GM23338 (cell line): Measurements from ENCODE around the gene ELAPOR1. TPM values are rescaled to one million over a fixed set of nuclear protein-coding genes. Genes with fewer than 3 reads are reported as not detected.

Experiments used
- ATAC-seq: fragments of 200-7000 bp; cut with Tn5 transposase; 3 replicates; pipeline ENCODE4 v1.9.1; 2020
- DNase-seq: peaks from one replicate; pipeline ENCODE4 v3.0.0-alpha.2; 2015; ENCODE audit warnings: low spot score
- H2AFZ ChIP-seq: fragments of 200-600 bp; sonication (generic); 2 replicates; pipeline ENCODE4 v1.8.0; 2016; ENCODE audit warnings: antibody characterized with exemption, mild to moderate bottlenecking, moderate library complexity
- H3F3A ChIP-seq: fragments of 200-600 bp; sonication (generic); replicated peaks from 2 replicates; pipeline ENCODE4 v1.8.0; 2017; ENCODE audit warnings: antibody characterized with exemption, mixed run types, low read depth
- H3K27ac ChIP-seq: fragments of 200-600 bp; sonication (generic); 2 replicates; pipeline ENCODE4 v1.6.1; 2016; ENCODE audit warnings: low read depth
- H3K27me3 ChIP-seq: fragments of 200-600 bp; sonication (generic); 2 replicates; pipeline ENCODE4 v1.8.0; 2016; ENCODE audit warnings: mild to moderate bottlenecking, mixed run types, moderate library complexity; ENCODE audit not compliant: insufficient read depth
- H3K36me3 ChIP-seq: fragments of 200-600 bp; sonication (generic); 2 replicates; pipeline ENCODE4 v1.8.0; 2016; ENCODE audit warnings: mild to moderate bottlenecking; ENCODE audit not compliant: insufficient read depth
- H3K4me1 ChIP-seq: fragments of 200-600 bp; sonication (generic); 2 replicates; pipeline ENCODE4 v1.8.0; 2016; ENCODE audit warnings: mild to moderate bottlenecking, moderate library complexity; ENCODE audit not compliant: insufficient read depth
- H3K4me2 ChIP-seq: fragments of 200-600 bp; sonication (generic); 2 replicates; pipeline ENCODE4 v1.7.1; 2017; ENCODE audit warnings: mixed run types
- H3K4me3 ChIP-seq: fragments of 200-600 bp; sonication (generic); 2 replicates; pipeline ENCODE4 v1.6.1; 2016; ENCODE audit warnings: mixed run types
- H3K79me2 ChIP-seq: fragments of 200-600 bp; sonication (generic); replicated peaks from 2 replicates; pipeline ENCODE4 v1.8.0; 2017; ENCODE audit warnings: mild to moderate bottlenecking; ENCODE audit not compliant: insufficient read depth
- H3K9me2 ChIP-seq: fragments of 200-600 bp; sonication (generic); 2 replicates; pipeline ENCODE4 v1.8.0; 2017; ENCODE audit not compliant: insufficient read depth
- H4K20me1 ChIP-seq: fragments of 200-600 bp; sonication (generic); replicated peaks from 2 replicates; pipeline ENCODE4 v1.8.0; 2017; ENCODE audit warnings: mild to moderate bottlenecking; ENCODE audit not compliant: insufficient read depth
- H3K27ac Mint-ChIP-seq: 2 replicates; pipeline ENCODE4 v1.8.0; 2020; ENCODE audit warnings: inconsistent platforms, mild to moderate bottlenecking, moderate library complexity, mixed read lengths
- H3K27me3 Mint-ChIP-seq: 3 replicates; pipeline ENCODE4 v1.8.0; 2022; ENCODE audit warnings: low read depth, mild to moderate bottlenecking, moderate library complexity, mixed read lengths, inconsistent platforms; ENCODE audit not compliant: insufficient read depth, poor library complexity
- H3K36me3 Mint-ChIP-seq: 3 replicates; pipeline ENCODE4 v1.8.0; 2021; ENCODE audit warnings: low read depth, mild to moderate bottlenecking, inconsistent platforms, moderate library complexity, mixed read lengths
- H3K4me1 Mint-ChIP-seq: 3 replicates; pipeline ENCODE4 v1.8.0; 2020; ENCODE audit warnings: mild to moderate bottlenecking, inconsistent platforms, mixed read lengths
- H3K4me3 Mint-ChIP-seq: 3 replicates; pipeline ENCODE4 v1.8.0; 2021; ENCODE audit warnings: moderate library complexity, mild to moderate bottlenecking, inconsistent platforms, mixed read lengths
- H3K9me3 Mint-ChIP-seq: 3 replicates; pipeline ENCODE4 v1.8.0; 2020; ENCODE audit warnings: moderate library complexity, mild to moderate bottlenecking, inconsistent platforms, mixed read lengths
- CREB1 ChIP-seq: fragments of 250-450 bp; sonication (Bioruptor Pico); IDR thresholded peaks from 2 replicates; pipeline ENCODE4 v1.5.0; 2020; ENCODE audit warnings: low read depth, mild to moderate bottlenecking, moderate library complexity
- EZH2 ChIP-seq: fragments of 200-600 bp; sonication (generic); IDR thresholded peaks from one replicate; pipeline ENCODE4 v1.8.0; 2017; ENCODE audit warnings: antibody characterized with exemption, mild to moderate bottlenecking, low read depth; ENCODE audit not compliant: unreplicated experiment
- EZH2phosphoT487 ChIP-seq: fragments of 200-600 bp; sonication (generic); IDR thresholded peaks from one replicate; pipeline ENCODE4 v1.8.1; 2018; ENCODE audit warnings: antibody characterized with exemption; ENCODE audit not compliant: unreplicated experiment
- JUNB ChIP-seq: IDR thresholded peaks from one replicate; pipeline ENCODE4 v1.6.1; 2016; ENCODE audit warnings: antibody characterized with exemption; ENCODE audit not compliant: unreplicated experiment
- NANOG ChIP-seq: IDR thresholded peaks from 2 replicates; pipeline ENCODE4 v1.6.1; 2016; ENCODE audit warnings: antibody characterized with exemption, borderline replicate concordance
- POLR2AphosphoS5 ChIP-seq: IDR thresholded peaks from 2 replicates; pipeline ENCODE4 v1.6.1; 2016; ENCODE audit warnings: antibody characterized with exemption, low read depth
- STAT1 ChIP-seq: IDR thresholded peaks from one replicate; pipeline ENCODE4 v1.6.1; 2016; ENCODE audit warnings: antibody characterized with exemption; ENCODE audit not compliant: unreplicated experiment
- ZNF114 ChIP-seq: fragments of 250-450 bp; sonication (Bioruptor Pico); IDR thresholded peaks from 2 replicates; pipeline ENCODE4 v1.5.0; 2020; ENCODE audit warnings: mild to moderate bottlenecking, moderate library complexity
- ZNF331 ChIP-seq: fragments of 250-450 bp; sonication (Bioruptor Pico); IDR thresholded peaks from 2 replicates; pipeline ENCODE4 v1.5.0; 2020; ENCODE audit warnings: low read depth, mild to moderate bottlenecking, moderate library complexity
- polyA plus RNA-seq: library from polyadenylated mRNA; unstranded; fragments of >200 nt; fragmentation: Nextera tagmentation; extraction: Ambion mirVana; gene quantifications from 2 replicates; pipeline ENCODE4 v1.2.1, GENCODE V29; 2016
- total RNA-seq: library from RNA; depleted of rRNA; stranded (reverse); fragments of >200 nt; shearing (Covaris generic); gene quantifications from 2 replicates; pipeline ENCODE4 v1.2.3, GENCODE V29; 2014
- TF ChIP-seq, protein P1 (sequence below): fragments of 250-450 bp; sonication (Bioruptor Pico); IDR thresholded peaks from 2 replicates; pipeline ENCODE4 v1.5.0; 2020; ENCODE audit warnings: mild to moderate bottlenecking, moderate library complexity
- TF ChIP-seq, protein P2 (sequence below): IDR thresholded peaks from one replicate; pipeline ENCODE4 v1.6.1; 2018; ENCODE audit warnings: antibody characterized with exemption; ENCODE audit not compliant: unreplicated experiment
- TF ChIP-seq, protein P3 (sequence below): IDR thresholded peaks from 2 replicates; pipeline ENCODE4 v1.6.1; 2016; ENCODE audit warnings: antibody characterized with exemption
- TF ChIP-seq, protein P4 (sequence below), 2 experiments: fragments of 200-600 bp in 1 of 2; sonication (generic) in 1 of 2; conservative IDR thresholded peaks; 2 replicates each; pipeline versions ENCODE4 v1.5.1 to v1.6.1; 2016 to 2017; ENCODE audit warnings: antibody characterized with exemption in 2 of 2, low read depth in 2 of 2, mild to moderate bottlenecking in 2 of 2, moderate library complexity in 1 of 2

ELAPOR1 gene
- total and polyA plus RNA-seq, 2 experiments from 2014 or later = 0.92 to 2.4 TPM

DNA sequence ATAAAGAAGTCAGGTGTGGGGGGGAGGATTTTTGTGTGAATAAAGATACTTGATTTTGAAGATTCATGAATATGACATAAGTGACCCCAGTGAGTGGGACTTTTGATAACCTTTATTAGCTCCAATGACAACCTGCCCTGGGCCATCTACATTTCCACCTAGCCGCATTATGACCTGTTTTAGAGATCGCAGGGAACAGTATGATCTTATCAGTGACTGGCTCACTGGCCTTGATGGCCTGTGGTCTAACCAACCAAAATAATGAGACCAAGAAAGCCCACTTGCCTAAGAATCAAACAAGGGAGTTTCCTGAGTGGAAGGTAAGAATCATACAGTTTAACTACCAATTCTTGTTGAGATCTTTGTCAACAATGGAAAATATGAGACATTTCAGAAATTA is 1.8 kb downstream of the ELAPOR1 start:
- no peak overlapping the region for H3K4me2 ChIP-seq
- H3K36me3 Mint-ChIP-seq = no peaks in the 10 kb centered on the region; the same call in 2 of the 3 replicates
- H3K27ac ChIP-seq = no peak overlapping the region
- H2AFZ ChIP-seq = no peak overlapping the region
- peaks cover 50% of the 10 kb centered on the region for H3K27me3 ChIP-seq
- H3K27me3 Mint-ChIP-seq = peaks cover 30% of the 10 kb centered on the region
- DNase-seq = no peak
- peaks cover 7% of the 10 kb centered on the region for H3K4me1 Mint-ChIP-seq
- H3K4me3 ChIP-seq = no peak overlapping the region
- H3K9me2 ChIP-seq = no peaks in the 10 kb centered on the region
- TF ChIP-seq ZNF114 (no peak), ZNF331 (CRISPR knock-in tag) (no peak), EZH2 (no peak), STAT1 (no peak), NANOG (no peak), POLR2AphosphoS5 (no peak), CREB1 (CRISPR knock-in tag) (no peak), JUNB (no peak), EZH2phosphoT487 (no peak)
- TF ChIP-seq, protein P1, sequence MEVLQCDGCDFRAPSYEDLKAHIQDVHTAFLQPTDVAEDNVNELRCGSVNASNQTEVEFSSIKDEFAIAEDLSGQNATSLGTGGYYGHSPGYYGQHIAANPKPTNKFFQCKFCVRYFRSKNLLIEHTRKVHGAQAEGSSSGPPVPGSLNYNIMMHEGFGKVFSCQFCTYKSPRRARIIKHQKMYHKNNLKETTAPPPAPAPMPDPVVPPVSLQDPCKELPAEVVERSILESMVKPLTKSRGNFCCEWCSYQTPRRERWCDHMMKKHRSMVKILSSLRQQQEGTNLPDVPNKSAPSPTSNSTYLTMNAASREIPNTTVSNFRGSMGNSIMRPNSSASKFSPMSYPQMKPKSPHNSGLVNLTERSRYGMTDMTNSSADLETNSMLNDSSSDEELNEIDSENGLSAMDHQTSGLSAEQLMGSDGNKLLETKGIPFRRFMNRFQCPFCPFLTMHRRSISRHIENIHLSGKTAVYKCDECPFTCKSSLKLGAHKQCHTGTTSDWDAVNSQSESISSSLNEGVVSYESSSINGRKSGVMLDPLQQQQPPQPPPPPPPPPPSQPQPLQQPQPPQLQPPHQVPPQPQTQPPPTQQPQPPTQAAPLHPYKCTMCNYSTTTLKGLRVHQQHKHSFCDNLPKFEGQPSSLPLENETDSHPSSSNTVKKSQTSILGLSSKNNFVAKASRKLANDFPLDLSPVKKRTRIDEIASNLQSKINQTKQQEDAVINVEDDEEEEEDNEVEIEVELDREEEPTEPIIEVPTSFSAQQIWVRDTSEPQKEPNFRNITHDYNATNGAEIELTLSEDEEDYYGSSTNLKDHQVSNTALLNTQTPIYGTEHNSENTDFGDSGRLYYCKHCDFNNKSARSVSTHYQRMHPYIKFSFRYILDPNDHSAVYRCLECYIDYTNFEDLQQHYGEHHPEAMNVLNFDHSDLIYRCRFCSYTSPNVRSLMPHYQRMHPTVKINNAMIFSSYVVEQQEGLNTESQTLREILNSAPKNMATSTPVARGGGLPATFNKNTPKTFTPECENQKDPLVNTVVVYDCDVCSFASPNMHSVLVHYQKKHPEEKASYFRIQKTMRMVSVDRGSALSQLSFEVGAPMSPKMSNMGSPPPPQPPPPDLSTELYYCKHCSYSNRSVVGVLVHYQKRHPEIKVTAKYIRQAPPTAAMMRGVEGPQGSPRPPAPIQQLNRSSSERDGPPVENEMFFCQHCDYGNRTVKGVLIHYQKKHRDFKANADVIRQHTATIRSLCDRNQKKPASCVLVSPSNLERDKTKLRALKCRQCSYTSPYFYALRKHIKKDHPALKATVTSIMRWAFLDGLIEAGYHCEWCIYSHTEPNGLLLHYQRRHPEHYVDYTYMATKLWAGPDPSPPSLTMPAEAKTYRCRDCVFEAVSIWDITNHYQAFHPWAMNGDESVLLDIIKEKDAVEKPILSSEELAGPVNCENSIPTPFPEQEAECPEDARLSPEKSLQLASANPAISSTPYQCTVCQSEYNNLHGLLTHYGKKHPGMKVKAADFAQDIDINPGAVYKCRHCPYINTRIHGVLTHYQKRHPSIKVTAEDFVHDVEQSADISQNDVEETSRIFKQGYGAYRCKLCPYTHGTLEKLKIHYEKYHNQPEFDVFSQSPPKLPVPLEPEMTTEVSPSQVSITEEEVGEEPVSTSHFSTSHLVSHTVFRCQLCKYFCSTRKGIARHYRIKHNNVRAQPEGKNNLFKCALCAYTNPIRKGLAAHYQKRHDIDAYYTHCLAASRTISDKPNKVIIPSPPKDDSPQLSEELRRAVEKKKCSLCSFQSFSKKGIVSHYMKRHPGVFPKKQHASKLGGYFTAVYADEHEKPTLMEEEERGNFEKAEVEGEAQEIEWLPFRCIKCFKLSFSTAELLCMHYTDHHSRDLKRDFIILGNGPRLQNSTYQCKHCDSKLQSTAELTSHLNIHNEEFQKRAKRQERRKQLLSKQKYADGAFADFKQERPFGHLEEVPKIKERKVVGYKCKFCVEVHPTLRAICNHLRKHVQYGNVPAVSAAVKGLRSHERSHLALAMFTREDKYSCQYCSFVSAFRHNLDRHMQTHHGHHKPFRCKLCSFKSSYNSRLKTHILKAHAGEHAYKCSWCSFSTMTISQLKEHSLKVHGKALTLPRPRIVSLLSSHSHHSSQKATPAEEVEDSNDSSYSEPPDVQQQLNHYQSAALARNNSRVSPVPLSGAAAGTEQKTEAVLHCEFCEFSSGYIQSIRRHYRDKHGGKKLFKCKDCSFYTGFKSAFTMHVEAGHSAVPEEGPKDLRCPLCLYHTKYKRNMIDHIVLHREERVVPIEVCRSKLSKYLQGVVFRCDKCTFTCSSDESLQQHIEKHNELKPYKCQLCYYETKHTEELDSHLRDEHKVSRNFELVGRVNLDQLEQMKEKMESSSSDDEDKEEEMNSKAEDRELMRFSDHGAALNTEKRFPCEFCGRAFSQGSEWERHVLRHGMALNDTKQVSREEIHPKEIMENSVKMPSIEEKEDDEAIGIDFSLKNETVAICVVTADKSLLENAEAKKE (CRISPR knock-in tag) = no peak
- TF ChIP-seq, protein P2, sequence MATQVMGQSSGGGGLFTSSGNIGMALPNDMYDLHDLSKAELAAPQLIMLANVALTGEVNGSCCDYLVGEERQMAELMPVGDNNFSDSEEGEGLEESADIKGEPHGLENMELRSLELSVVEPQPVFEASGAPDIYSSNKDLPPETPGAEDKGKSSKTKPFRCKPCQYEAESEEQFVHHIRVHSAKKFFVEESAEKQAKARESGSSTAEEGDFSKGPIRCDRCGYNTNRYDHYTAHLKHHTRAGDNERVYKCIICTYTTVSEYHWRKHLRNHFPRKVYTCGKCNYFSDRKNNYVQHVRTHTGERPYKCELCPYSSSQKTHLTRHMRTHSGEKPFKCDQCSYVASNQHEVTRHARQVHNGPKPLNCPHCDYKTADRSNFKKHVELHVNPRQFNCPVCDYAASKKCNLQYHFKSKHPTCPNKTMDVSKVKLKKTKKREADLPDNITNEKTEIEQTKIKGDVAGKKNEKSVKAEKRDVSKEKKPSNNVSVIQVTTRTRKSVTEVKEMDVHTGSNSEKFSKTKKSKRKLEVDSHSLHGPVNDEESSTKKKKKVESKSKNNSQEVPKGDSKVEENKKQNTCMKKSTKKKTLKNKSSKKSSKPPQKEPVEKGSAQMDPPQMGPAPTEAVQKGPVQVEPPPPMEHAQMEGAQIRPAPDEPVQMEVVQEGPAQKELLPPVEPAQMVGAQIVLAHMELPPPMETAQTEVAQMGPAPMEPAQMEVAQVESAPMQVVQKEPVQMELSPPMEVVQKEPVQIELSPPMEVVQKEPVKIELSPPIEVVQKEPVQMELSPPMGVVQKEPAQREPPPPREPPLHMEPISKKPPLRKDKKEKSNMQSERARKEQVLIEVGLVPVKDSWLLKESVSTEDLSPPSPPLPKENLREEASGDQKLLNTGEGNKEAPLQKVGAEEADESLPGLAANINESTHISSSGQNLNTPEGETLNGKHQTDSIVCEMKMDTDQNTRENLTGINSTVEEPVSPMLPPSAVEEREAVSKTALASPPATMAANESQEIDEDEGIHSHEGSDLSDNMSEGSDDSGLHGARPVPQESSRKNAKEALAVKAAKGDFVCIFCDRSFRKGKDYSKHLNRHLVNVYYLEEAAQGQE = no peak
- TF ChIP-seq, protein P3, sequence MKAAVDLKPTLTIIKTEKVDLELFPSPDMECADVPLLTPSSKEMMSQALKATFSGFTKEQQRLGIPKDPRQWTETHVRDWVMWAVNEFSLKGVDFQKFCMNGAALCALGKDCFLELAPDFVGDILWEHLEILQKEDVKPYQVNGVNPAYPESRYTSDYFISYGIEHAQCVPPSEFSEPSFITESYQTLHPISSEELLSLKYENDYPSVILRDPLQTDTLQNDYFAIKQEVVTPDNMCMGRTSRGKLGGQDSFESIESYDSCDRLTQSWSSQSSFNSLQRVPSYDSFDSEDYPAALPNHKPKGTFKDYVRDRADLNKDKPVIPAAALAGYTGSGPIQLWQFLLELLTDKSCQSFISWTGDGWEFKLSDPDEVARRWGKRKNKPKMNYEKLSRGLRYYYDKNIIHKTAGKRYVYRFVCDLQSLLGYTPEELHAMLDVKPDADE = no peak
- TF ChIP-seq, protein P4, sequence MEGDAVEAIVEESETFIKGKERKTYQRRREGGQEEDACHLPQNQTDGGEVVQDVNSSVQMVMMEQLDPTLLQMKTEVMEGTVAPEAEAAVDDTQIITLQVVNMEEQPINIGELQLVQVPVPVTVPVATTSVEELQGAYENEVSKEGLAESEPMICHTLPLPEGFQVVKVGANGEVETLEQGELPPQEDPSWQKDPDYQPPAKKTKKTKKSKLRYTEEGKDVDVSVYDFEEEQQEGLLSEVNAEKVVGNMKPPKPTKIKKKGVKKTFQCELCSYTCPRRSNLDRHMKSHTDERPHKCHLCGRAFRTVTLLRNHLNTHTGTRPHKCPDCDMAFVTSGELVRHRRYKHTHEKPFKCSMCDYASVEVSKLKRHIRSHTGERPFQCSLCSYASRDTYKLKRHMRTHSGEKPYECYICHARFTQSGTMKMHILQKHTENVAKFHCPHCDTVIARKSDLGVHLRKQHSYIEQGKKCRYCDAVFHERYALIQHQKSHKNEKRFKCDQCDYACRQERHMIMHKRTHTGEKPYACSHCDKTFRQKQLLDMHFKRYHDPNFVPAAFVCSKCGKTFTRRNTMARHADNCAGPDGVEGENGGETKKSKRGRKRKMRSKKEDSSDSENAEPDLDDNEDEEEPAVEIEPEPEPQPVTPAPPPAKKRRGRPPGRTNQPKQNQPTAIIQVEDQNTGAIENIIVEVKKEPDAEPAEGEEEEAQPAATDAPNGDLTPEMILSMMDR (conservative IDR thresholded peaks at IDR 0.05; ENCODE audit: low read depth in 2 of 2) = no peak
- H3K4me1 ChIP-seq = peaks cover 11% of the 10 kb centered on the region
- no peak for ATAC-seq
- no peak overlapping the region for H3K4me3 Mint-ChIP-seq
- H3F3A ChIP-seq = no peaks in the 10 kb centered on the region
- no peaks in the 10 kb centered on the region for H3K36me3 ChIP-seq
- no peaks in the 10 kb centered on the region for H4K20me1 ChIP-seq
- no peaks in the 10 kb centered on the region for H3K9me3 Mint-ChIP-seq
- no peaks in the 10 kb centered on the region for H3K79me2 ChIP-seq
- H3K27ac Mint-ChIP-seq = no peak overlapping the region
